ENCODE results near the gene PDE3B.
"Not testable (repeated sequence)": the region's sequence is repeated elsewhere in the genome, so short reads cannot be mapped to it uniquely, and the experiment has no call there.

Gene PDE3B

DNA sequence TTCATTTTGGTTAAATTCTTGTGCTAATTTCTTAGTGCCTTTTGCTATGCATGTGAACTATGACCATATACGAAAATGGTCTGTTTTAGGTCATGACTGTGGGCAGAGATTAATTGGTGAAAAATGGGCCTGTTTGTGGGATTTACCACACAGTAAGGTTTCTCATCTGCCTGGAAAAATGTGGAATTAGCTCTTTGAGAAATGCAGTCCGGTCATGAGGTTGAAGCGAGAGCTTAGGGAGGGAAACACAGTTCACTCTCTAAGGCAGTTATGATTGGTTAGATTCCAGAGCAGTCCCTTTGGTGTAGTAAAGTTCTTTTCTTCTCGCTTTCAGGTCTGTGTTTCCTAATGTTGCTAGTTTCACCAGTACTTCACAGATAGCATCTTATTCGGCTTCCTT, 1.2 kb upstream of the PDE3B start:
- DNase-seq = no peak

DNA sequence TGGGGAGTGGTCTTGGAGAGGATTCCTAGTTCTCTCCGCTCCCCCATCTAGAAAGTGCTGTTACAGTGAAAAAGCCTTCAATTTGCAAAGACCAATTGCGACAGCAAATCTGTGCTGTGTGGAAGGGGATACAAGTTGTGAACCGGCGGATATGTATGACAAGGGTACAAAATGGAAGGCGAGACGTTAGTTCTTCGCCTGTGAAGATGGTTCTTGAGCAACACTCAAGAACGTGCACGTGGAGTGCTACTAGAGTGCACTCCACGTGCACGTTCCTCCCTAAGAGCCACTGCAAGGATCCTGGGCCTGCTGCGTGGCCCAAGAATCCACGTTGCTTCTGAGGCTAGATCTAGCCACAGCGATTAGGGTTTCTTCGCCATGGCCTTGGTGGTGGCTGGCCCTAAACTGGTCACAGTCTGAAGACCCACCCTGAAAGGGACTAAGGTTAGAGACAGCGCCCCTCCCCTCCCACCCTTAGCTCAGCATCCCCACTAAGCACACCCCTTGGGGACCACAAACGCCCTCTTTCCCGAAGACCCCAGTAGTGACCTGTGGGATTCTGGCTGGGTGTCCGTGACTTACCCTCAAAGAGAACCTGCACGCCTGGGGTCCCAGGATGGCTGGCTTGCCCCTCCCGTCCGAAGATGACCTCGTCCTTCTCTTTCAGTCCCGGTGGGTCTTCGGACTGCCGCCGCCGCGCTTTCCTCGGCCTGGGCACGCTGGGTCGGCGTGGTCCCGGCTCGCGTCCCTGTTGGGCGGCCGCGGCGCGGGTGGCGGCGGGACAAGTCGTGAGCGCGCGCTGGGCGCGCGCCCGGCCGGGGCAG, 519 bp upstream of the PDE3B start:
- DNase-seq = no peak

DNA sequence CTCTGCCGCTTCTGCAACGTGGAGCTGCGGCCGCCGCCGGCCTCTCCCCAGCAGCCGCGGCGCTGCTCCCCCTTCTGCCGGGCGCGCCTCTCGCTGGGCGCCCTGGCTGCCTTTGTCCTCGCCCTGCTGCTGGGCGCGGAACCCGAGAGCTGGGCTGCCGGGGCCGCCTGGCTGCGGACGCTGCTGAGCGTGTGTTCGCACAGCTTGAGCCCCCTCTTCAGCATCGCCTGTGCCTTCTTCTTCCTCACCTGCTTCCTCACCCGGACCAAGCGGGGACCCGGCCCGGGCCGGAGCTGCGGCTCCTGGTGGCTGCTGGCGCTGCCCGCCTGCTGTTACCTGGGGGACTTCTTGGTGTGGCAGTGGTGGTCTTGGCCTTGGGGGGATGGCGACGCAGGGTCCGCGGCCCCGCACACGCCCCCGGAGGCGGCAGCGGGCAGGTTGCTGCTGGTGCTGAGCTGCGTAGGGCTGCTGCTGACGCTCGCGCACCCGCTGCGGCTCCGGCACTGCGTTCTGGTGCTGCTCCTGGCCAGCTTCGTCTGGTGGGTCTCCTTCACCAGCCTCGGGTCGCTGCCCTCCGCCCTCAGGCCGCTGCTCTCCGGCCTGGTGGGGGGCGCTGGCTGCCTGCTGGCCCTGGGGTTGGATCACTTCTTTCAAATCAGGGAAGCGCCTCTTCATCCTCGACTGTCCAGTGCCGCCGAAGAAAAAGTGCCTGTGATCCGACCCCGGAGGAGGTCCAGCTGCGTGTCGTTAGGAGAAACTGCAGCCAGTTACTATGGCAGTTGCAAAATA, 816 bp downstream of the PDE3B start:
- DNase-seq = peak; percentile 59

DNA sequence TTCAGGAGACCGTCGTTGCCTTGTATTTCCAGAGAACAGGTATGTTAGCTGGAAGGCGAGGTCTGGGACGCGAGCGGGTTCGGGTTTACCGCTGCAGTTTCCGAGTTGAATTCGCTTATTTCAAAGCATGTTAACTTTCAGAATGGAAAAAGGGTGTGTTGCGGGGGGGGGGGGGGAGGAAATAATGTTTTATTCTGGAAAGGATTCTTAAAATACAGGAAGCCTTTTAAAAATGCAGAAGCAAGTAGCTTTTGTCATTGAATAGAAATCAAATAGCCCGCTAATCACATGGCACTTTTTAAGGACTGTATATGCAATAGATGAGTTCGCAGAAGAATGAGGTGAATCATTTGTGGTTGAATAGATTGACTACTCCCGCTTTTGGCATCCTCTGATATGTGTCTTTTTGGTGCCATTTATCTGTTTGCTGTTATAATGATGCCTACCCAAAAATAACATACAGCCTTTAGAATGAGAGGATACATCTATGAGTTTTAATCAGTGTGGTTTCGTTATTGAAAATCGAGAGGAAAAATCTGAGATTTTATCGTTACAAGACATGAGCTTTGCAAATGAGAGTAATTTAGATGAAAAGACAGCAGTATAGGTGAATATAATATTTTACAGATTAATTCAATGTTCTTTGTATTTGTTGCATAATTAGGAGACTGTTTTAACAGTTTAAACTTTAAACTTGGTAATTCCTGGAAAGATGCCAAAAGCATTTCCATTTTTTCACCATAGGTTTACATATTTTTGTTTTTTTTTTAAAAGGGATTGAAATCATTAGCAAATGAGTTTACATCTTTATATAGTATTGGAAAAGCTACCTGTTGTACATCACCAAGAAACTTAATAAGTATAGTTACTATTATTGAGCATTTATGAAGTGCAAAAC, 1.7 kb downstream of the PDE3B start:
- DNase-seq = peak; percentile 72

DNA sequence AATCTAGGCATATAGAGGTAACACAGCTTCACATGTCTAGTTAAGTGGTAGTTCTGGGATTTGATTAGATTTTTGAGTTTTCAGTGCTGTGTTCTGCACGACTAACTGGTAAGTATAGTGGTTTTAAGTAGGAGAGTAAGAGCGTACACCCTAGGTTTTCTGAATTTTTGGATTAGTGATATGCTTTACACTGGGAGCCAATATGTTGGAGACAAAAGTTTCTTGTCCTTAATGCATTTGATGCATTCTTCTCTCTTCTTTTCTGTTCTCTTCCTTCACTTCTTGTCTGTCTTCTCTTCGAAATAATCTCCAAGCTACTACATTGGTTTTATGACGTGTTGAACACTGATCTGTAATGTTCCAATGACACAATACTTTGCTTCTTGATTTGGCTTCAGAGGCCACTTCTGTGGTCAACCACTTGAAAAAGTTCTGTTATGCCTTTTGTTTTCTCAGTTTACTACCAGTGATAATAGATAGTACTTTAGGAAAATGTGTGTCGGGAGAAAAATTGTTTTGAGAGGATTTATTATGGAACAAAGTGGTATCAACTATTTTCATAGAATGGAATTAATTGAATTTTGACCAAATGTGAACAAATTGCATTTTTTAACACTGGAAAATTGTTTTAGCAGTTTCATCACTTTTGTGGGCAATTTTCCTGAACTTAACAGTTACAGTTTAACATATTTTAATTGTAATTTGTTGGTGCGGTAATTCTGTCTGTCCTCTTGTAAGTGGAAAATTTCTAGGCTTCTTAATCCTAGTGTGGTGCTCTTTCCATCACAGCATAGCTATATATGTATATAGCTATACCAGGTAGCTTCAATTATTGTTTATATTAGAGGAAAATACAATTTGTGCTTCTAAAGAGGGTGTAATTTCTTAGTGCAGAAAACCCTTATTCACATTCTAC, 2.6 kb downstream of the PDE3B start:
- DNase-seq = peak; percentile 49

DNA sequence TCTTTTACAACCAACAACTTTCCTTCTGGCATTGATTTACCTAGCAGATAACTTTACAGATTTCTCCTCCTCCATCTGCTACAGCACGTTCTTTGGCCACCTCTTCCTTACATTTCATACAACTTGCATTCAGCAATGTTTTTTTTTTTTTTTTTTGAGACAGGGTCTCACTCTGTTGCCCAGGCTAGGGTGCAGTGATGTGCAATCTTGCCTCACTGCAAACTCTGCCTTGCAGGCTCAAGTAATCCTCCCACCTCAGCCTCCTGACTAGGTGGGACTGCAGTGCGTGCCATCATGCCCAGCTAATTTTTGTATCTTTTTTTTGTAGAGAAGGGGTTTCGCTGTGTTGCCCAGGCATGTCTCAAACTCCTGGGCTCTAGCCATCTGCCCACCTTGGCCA, 6.5 kb downstream of the PDE3B start:
- no peak for DNase-seq

DNA sequence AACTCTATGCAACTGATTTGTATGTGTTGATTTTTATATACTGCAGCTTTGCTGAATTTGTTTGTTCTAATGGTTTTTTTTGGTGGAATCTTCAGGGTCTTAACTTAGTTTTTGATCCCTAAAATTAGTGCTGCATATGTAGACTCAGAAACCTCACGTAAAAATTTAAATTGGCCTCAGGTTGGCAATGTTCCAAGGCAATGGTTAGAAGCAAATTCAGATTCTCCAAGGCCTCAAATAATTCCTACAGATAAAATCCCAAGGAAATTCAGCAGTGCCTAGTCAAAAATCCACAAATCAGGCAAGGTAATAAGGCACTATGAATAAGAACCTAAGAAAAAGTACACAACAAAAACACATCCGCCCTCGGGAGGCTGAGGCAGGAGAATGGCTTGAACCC, 9.5 kb downstream of the PDE3B start:
- no peak for DNase-seq

DNA sequence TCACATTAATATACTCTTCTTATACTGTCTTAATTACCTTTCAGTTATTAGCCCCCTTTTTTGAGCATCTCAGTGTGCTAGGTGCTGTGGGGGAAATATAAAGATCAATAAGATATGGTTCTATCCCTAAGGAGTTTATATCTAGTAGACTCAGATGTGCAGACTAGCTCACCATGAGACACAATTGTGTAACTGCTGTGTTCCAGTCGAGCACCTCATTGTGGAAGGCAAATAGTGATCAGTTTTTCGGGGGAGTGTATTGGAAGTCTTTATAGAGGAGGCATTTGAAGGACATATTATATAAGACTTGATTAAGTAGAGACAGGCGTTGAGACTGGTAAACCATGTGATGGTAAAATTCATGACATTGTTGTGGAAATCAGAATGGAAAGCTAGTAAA, 11.8 kb downstream of the PDE3B start:
- DNase-seq = no peak

DNA sequence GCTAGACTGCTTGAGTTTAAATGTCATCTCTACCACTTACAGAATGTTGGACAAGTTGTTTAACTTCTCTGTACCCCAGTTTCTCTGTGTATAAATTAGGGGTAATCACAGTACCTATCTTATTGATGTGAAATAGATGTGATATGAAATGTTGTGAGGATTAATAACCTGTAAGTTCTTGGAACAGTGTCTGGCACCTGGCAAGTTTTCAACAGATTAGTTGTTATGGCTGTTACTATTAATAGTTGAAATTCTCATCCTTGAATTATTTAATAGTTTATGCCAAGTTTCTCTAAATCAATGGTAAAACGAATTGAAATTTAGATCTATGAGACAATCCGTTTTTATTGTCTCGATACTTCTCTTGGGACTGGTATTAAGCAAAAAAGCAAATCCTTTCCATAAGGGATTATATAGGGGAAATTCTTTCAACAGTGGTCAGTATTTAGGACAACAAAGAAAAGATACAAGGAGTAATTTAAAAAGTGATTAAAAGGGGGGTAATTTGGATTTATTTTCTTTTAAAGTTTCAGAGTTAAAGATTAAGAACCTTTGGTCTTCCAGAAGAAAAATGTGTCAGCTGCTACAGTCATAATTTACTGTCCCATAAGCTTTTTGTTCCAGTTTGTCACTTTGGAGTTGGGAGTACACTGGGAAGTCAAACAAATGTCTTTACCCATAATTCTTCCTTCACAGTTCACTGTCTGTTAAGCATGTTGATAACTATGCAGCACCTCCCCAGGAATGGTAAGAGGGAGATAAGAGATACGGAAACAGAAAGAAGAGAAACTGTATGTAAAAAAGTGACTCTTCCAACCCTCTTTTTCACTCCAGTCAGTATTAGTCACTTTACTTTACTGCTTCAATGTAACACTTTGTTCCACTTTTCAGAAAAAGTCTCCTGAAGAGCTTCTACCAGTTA, 13.2 kb downstream of the PDE3B start:
- DNase-seq = no peak

DNA sequence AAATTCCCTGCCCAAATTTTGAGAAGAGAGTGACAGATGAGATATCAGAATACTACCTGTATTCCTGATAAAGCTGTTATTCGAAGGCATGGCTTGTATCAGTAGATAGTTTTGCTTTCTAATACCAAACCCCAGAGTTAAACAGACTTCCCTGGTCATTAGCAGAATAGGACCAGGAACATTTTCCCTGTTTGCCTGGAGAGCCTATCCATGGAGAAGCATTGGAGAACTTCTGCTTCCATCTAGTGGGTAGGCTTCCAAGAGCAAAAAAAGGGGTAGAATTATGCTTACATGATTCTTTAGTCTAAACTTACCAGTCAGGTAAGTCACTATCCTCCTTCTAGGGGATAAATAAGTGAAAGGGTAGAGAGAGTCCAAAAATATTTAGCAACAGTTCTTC, 14.2 kb downstream of the PDE3B start:
- no peak for DNase-seq

DNA sequence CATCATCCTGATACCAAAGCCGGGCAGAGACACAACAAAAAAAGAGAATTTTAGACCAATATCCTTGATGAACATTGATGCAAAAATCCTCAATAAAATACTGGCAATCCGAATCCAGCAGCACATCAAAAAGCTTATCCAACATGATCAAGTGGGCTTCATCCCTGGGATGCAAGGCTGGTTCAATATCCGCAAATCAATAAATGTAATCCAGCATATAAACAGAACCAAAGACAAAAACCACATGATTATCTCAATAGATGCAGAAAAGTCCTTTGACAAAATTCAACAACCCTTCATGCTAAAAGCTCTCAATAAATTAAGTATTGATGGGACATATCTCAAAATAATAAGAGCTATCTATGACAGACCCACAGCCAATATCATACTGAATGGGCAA, 21.3 kb downstream of the PDE3B start:
- DNase-seq = not testable (repeated sequence)

DNA sequence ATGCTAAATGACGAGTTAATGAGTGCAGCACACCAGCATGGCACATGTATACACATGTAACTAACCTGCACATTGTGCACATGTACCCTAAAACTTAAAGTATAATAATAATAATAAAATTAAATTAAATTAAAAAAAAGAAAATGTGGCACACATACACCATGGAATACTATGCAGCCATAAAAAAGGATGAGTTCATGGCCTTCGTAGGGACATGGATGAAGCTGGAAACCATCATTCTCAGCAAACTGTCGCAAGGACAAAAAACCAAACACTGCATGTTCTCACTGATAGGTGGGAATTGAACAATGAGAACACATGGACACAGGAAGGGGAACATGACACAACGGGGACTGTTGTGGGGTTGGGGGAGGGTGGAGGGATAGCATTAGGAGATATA, 23.7 kb downstream of the PDE3B start:
- not testable (repeated sequence) for DNase-seq

DNA sequence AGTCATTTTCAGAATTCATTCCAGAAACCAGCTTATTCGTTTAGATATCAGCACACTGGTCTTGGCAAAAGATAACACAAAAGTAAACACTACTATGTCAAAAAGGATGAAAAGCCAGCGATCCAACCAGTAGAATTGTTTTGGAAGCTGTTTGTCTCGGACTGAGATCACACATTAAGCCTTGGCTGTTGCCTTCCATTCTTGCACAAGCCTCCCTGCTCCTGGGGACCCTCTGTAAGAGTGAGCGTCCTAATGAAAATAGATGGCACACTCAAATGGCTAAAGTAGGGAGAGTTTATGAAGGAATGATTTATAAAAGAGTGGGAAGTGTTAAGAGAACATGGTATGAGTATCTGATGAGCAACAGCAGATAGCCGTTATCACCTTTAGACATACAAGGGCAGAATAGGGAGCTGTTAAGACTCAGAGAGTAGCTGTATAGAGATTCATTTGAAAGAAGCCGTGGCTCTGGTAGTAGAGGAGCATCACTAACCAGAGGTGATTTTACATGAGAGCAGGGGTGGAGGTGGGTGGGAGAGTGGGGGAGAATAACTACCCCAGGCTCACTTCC, 25.2 kb downstream of the PDE3B start:
- DNase-seq = no peak

DNA sequence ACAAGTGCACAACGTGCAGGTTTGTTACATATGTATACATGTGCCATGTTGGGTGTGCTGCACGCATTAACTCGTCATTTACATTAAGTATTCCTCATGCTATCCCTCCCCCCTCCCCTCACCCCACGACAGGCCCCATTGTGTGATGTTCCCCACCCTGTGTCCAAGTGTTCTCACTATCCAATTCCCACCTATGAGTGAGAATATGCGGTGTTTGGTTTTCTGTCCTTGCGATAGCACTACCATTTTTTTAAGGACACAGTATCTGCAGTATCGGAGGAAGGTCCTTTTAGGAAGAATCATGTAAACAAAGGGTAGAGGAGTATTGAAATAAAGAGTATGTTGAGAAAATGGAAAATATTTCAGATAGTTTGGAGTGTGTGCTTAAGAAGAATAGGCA, 25.9 kb downstream of the PDE3B start:
- no peak for DNase-seq

DNA sequence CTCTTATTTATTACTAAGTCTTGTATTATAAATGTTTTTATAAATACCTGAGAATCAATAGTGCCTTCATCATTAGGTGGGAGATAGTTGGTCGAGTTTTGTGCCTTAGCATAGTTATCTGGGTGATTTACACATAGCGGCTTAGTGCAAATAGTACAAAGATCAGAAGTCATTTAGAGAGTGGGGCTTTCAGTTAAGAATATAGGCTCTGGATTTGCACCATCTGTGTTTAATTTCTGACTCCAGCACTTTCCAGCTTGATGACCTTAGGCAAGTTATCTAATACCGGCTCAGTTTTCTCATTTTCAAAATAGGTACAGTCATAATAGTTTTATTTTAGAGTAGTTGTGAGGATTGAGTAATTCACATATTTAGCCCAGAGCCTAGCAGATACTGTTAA, 26.4 kb downstream of the PDE3B start:
- DNase-seq = no peak

DNA sequence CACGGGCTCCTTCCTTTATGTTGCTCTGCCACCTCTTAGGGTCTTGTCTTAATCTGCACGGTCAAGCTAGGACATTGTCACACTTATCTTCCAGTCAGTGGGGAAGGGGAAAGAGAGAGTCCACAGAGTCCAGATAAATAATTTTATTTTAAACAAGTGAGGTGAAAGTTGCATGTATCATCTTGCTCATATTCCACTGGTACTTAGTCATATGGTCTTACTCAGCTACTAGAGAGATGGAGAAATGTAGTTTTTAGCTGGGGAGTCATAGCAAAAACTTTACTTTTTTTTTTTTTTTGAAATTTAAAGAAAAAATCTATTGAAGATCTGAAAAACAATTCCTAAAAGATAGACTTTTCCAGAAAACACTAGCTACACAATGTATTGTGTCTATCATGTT, 29.0 kb downstream of the PDE3B start:
- peak; percentile 38 for DNase-seq

DNA sequence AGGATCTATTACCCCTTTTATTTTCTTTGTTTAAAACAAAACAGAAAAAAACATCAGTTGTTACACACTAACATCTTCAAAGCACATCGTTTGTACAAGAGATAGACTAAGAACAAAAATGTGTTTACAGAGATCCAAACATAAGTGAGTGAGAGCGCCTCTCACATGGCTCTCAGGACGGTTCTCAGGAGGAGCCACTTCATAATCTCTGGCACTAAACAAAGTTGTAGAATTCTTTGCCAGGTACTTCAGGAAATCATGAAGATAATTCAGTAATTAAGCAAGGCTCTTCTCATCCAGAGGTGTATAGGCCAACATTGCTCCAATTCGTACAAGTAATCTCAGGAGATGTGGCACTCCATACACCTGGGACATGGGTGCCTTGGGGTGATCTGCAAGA, 29.8 kb downstream of the PDE3B start:
- DNase-seq = no peak

DNA sequence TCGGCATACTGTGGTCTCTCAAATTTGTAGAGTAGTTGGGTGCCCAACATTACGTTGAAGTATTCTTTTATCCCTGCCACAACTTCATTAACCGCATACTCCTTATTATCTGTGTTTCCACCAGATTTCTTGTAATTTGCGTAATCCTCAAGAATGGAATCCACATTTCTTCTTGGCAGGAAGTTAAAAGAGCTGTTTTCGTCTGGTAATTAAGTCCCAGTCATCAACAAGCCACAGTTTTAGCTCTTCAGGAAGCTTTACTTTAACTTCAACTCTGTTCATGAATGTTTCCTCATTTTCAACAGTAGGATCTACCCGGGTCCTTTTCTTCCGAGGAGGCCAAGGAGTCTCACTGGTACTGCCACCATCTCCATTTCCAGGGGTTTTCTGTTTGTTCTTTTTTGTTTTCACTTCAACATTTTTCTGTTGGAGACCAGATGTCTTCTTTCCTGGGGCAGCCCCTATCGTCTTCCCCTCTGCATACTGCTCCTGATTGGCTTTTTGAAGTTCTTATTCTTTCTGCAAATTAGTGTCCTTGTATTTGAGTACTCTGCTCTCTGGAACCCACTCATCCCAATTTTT, 30.3 kb downstream of the PDE3B start:
- DNase-seq = peak; percentile 46

DNA sequence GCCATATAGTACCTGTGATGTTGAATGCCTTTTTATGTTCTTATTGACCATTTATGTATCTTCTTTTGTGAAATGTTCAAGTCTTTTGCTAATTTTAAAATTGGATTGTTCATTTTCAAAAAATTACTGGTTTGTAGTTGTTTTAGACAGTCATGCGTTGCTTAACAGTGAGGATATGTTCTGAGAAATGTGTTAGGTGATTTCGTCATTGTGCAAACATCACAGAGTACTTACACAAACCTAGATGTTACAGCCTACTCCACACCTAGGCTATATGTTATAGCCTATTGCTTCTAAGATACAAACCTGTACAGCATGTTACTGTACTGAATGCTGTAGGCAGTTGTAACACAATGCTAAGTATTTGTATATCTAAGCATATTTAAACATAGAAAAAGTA, 32.5 kb downstream of the PDE3B start:
- DNase-seq = no peak

DNA sequence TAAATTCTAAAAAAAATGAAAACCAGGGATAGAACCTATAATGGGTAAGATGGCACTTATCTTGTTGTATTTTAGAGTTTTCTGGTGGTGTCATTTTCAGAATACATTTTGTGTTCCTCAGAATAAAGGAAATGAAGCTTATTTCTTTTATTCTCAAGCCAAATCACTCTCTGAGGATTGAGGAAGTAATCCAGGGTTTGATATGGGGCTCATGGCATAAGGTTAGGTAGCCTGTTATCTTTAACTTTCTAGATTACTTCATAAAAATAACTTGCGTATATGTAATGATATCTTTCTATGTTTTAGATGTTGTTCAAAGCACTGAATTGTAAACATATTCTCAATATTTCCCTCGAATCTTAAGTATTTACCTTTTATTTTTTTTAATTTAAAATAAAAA, 33.5 kb downstream of the PDE3B start:
- no peak for DNase-seq

Data from suppressor macrophage treated with lipopolysaccharide for 4 hours (primary cell).